ENCODE measurements around the gene TMCO4. TPM values are rescaled to one million over a fixed set of nuclear protein-coding genes. Genes with fewer than 3 reads are reported as not detected.

The TMCO4 gene
- total RNA-seq, 1 experiment from 2014 or later, result 15.1 TPM

GRCh38 chr1:19672237-19672636, 127.5 kb downstream of the TMCO4 start:
- CTCF ChIA-PET, result no interaction called here
- Mint-ChIP-seq H3K27me3 (ENCODE audit: insufficient read depth, unreplicated experiment) (peaks cover 5% of the 10 kb centered on the region), H3K36me3 (ENCODE audit: insufficient read depth, unreplicated experiment) (no peaks in the 10 kb centered on the region), H3K27ac (ENCODE audit: unreplicated experiment) (no peak overlapping the region), H3K4me3 (ENCODE audit: unreplicated experiment) (no peak overlapping the region), H3K4me1 (ENCODE audit: low read depth, unreplicated experiment) (no peaks in the 10 kb centered on the region), H3K9me3 (ENCODE audit: unreplicated experiment) (no peaks in the 10 kb centered on the region)
- Histone ChIP-seq H3K9me3 (no peaks in the 10 kb centered on the region), H3K4me1 (no peaks in the 10 kb centered on the region), H3K4me3 (ENCODE audit: low read depth, low read length) (no peak overlapping the region), H3K27me3 (replicated peaks; ENCODE audit: control insufficient read depth, insufficient read depth, low read length) (no peaks in the 10 kb centered on the region), H3K36me3 (ENCODE audit: control insufficient read depth, insufficient read depth, low read length) (no peaks in the 10 kb centered on the region)
- TF ChIP-seq, protein P1, sequence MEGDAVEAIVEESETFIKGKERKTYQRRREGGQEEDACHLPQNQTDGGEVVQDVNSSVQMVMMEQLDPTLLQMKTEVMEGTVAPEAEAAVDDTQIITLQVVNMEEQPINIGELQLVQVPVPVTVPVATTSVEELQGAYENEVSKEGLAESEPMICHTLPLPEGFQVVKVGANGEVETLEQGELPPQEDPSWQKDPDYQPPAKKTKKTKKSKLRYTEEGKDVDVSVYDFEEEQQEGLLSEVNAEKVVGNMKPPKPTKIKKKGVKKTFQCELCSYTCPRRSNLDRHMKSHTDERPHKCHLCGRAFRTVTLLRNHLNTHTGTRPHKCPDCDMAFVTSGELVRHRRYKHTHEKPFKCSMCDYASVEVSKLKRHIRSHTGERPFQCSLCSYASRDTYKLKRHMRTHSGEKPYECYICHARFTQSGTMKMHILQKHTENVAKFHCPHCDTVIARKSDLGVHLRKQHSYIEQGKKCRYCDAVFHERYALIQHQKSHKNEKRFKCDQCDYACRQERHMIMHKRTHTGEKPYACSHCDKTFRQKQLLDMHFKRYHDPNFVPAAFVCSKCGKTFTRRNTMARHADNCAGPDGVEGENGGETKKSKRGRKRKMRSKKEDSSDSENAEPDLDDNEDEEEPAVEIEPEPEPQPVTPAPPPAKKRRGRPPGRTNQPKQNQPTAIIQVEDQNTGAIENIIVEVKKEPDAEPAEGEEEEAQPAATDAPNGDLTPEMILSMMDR (IDR thresholded peaks at IDR 0.05; ENCODE audit: insufficient read depth in 1 of 2, low read depth in 1 of 2, low read length in 1 of 2, severe bottlenecking in 1 of 2, unreplicated experiment in 1 of 2), result no peak
- no TSS peak for BruUV-seq (replicated peaks)
- POLR2A ChIA-PET, result no interaction called here
- DNase-seq, result no peak
- intact Hi-C loops (cut with micrococcal nuclease; ENCODE audit: unreplicated experiment), result no loop called here

DNA sequence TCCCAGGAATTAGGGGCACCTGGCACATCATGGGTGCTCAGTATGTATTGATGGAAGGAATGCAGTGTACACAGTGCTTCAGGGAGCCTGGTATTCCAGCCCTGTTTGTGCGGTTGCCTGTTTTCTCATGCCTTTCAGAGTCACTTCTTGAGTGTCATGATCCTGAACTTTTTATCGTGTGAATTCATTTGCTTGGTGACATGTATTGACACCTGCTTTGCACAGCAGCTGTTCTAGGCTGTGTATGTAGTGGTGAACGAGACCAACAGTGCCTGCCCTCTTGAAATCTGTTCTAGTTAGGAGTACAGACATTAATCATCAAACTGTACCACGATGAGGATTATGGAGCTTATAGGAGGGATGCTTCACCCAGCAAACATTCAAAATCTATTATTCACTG, 128.9 kb downstream of the TMCO4 start:
- H3K36me3 Mint-ChIP-seq (ENCODE audit: insufficient read depth, unreplicated experiment), result peaks cover 4% of the 10 kb centered on the region
- Histone ChIP-seq H3K27me3 (replicated peaks; ENCODE audit: control insufficient read depth, insufficient read depth, low read length) (no peaks in the 10 kb centered on the region), H3K36me3 (ENCODE audit: control insufficient read depth, insufficient read depth, low read length) (no peaks in the 10 kb centered on the region), H3K4me1 (no peaks in the 10 kb centered on the region), H3K9me3 (no peaks in the 10 kb centered on the region), H3K4me3 (ENCODE audit: low read depth, low read length) (no peak overlapping the region)
- H3K27me3 Mint-ChIP-seq (ENCODE audit: insufficient read depth, unreplicated experiment), result peaks cover 17% of the 10 kb centered on the region
- no peaks in the 10 kb centered on the region for H3K4me1 Mint-ChIP-seq (ENCODE audit: low read depth, unreplicated experiment)
- TF ChIP-seq, protein P1 (IDR thresholded peaks at IDR 0.05; ENCODE audit: insufficient read depth in 1 of 2, low read depth in 1 of 2, low read length in 1 of 2, severe bottlenecking in 1 of 2, unreplicated experiment in 1 of 2), result no peak
- H3K4me3 Mint-ChIP-seq (ENCODE audit: unreplicated experiment), result no peak overlapping the region
- no peaks in the 10 kb centered on the region for H3K9me3 Mint-ChIP-seq (ENCODE audit: unreplicated experiment)
- no peak overlapping the region for H3K27ac Mint-ChIP-seq (ENCODE audit: unreplicated experiment)
- no peak for DNase-seq
- ChIA-PET CTCF (no interaction called here), POLR2A (no interaction called here)
- intact Hi-C loops (cut with micrococcal nuclease; ENCODE audit: unreplicated experiment), result no loop called here
- no TSS peak for BruUV-seq (replicated peaks)

DNA sequence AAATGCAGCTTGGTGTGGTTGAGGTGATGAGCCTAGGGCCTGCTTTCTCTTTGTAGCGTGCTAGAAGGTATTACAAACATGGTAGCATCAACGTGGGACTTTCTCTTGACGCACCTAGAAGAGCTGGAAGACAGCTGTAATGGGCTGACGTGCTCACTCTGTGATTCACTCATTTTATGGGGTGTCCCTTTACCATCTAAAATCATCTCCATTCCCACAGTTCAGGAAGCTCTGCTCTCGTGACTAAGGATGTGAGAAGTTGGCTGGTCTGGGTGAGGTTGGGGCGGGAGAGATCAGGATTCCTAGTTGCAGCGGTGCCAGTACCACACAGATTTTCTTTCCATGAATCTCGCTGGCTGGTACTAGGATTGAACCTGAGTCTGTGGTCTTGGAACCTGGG, 130.8 kb downstream of the TMCO4 start:
- ChIA-PET POLR2A (no interaction called here), CTCF (interaction anchor here (1.0 kb wide), 1 partner anchor 18 kb away, joined by 3 read pairs; no protein-coding TSS in a partner anchor)
- no peak overlapping the region for H3K4me3 ChIP-seq (ENCODE audit: low read depth, low read length)
- Mint-ChIP-seq H3K4me1 (ENCODE audit: low read depth, unreplicated experiment) (no peaks in the 10 kb centered on the region), H3K36me3 (ENCODE audit: insufficient read depth, unreplicated experiment) (peaks cover 4% of the 10 kb centered on the region), H3K27ac (ENCODE audit: unreplicated experiment) (no peak overlapping the region), H3K9me3 (ENCODE audit: unreplicated experiment) (no peaks in the 10 kb centered on the region), H3K4me3 (ENCODE audit: unreplicated experiment) (no peak overlapping the region), H3K27me3 (ENCODE audit: insufficient read depth, unreplicated experiment) (peaks cover 20% of the 10 kb centered on the region)
- no peaks in the 10 kb centered on the region for H3K27me3 ChIP-seq (replicated peaks; ENCODE audit: control insufficient read depth, insufficient read depth, low read length)
- no peaks in the 10 kb centered on the region for H3K9me3 ChIP-seq
- intact Hi-C loops (cut with micrococcal nuclease; ENCODE audit: unreplicated experiment), result no loop called here
- BruUV-seq (replicated peaks), result no TSS peak
- no peaks in the 10 kb centered on the region for H3K4me1 ChIP-seq
- TF ChIP-seq, protein P1 (IDR thresholded peaks at IDR 0.05; ENCODE audit: insufficient read depth in 1 of 2, low read depth in 1 of 2, low read length in 1 of 2, severe bottlenecking in 1 of 2, unreplicated experiment in 1 of 2), result no peak
- no peak for DNase-seq
- no peaks in the 10 kb centered on the region for H3K36me3 ChIP-seq (ENCODE audit: control insufficient read depth, insufficient read depth, low read length)
